H1 (cell line): ENCODE data around the gene BMAL2. TPM values are rescaled to one million over a fixed set of nuclear protein-coding genes. Genes with fewer than 3 reads are reported as not detected.

Experiments used
- CTCF ChIA-PET: fragments of 300-600 bp; sonication (Branson Sonifier 250); formaldehyde crosslinking; loops from one replicate; lab custom pipeline; 2021; ENCODE audit not compliant: partially characterized antibody; lab: Charles Lee
- POLR2A ChIA-PET: fragments of 300-600 bp; sonication (Branson Sonifier 250); formaldehyde crosslinking; loops from one replicate; lab custom pipeline; 2021; ENCODE audit warnings: inconsistent platforms; ENCODE audit not compliant: partially characterized antibody; lab: Charles Lee
- DNase-seq, 2 experiments: peaks; one replicate each; pipeline versions ENCODE4 v3.0.0 to v3.0.0-alpha.2; 2010 to 2022; ENCODE audit warnings: low spot score in 2 of 2, low read depth in 1 of 2, mixed read lengths in 1 of 2
- FAIRE-seq: peaks from 2 replicates; lab custom pipeline; 2011; peaks lifted over from hg19 to GRCh38; lab: Jason Lieb, UNC
- H2AFZ ChIP-seq: 2 replicates; pipeline ENCODE4 v1.8.1; 2012; ENCODE audit warnings: low read length, inconsistent platforms
- H2AK5ac ChIP-seq: 2 replicates; pipeline ENCODE4 v1.6.1; 2013; ENCODE audit warnings: low read depth, low read length
- H2BK120ac ChIP-seq: replicated peaks from 2 replicates; pipeline ENCODE3; 2013; ENCODE audit warnings: low read depth, low read length, inconsistent platforms
- H2BK12ac ChIP-seq: 2 replicates; pipeline ENCODE4 v1.6.1; 2013; ENCODE audit warnings: low read depth, low read length
- H2BK15ac ChIP-seq: 2 replicates; pipeline ENCODE4 v1.6.1; 2013; ENCODE audit warnings: low read length
- H2BK20ac ChIP-seq: 2 replicates; pipeline ENCODE4 v1.6.1; 2013; ENCODE audit warnings: low read length
- H2BK5ac ChIP-seq: 2 replicates; pipeline ENCODE4 v1.6.1; 2013; ENCODE audit warnings: low read depth, low read length
- H3K14ac ChIP-seq: 2 replicates; pipeline ENCODE4 v1.6.1; 2013; ENCODE audit warnings: inconsistent platforms; ENCODE audit not compliant: insufficient read length
- H3K18ac ChIP-seq: 2 replicates; pipeline ENCODE4 v1.6.1; 2013; ENCODE audit warnings: low read length; ENCODE audit errors: extremely low read depth
- H3K23ac ChIP-seq: 2 replicates; pipeline ENCODE4 v1.6.1; 2013; ENCODE audit warnings: inconsistent platforms; ENCODE audit not compliant: insufficient read length
- H3K23me2 ChIP-seq: 2 replicates; pipeline ENCODE4 v1.6.1; 2013; ENCODE audit warnings: low read depth, low read length
- H3K27ac ChIP-seq: 2 replicates; pipeline ENCODE4 v1.6.1; 2011; ENCODE audit warnings: low read depth, low read length, inconsistent platforms
- H3K27me3 ChIP-seq, 4 experiments: replicated peaks in 1 of 4; 1 replicate in 1 of 4; 2 replicates in 3 of 4; pipeline versions ENCODE4 v1.6.1 to v1.8.1; 2011 to 2013; ENCODE audit warnings: low read length in 3 of 4, mild to moderate bottlenecking in 3 of 4, inconsistent platforms in 2 of 4, mixed read lengths in 2 of 4, moderate library complexity in 1 of 4; ENCODE audit not compliant: control insufficient read depth in 3 of 4, insufficient read depth in 3 of 4; ENCODE audit errors: extremely low read depth in 1 of 4
- H3K36me3 ChIP-seq, 4 experiments: 2 replicates each; pipeline versions ENCODE4 v1.6.1 to v1.8.1; 2011 to 2013; ENCODE audit warnings: mild to moderate bottlenecking in 4 of 4, low read length in 3 of 4, moderate library complexity in 2 of 4, control low read depth in 1 of 4, inconsistent platforms in 1 of 4; ENCODE audit not compliant: insufficient read depth in 4 of 4, control insufficient read depth in 2 of 4
- H3K4ac ChIP-seq: replicated peaks from 2 replicates; pipeline ENCODE3; 2013; ENCODE audit warnings: low read length, low read depth, mixed read lengths, inconsistent platforms; ENCODE audit not compliant: insufficient read length
- H3K4me1 ChIP-seq, 4 experiments: replicated peaks in 1 of 4; 1 replicate in 1 of 4; 2 replicates in 3 of 4; pipeline versions ENCODE4 v1.6.1 to v1.8.1; 2011 to 2013; ENCODE audit warnings: low read length in 3 of 4, inconsistent platforms in 2 of 4, mixed read lengths in 1 of 4; ENCODE audit not compliant: insufficient read depth in 4 of 4, control insufficient read depth in 3 of 4
- H3K4me2 ChIP-seq, 2 experiments: 2 replicates each; pipeline versions ENCODE4 v1.6.1 to v1.8.1; 2011 to 2013; ENCODE audit warnings: low read depth in 2 of 2, low read length in 2 of 2, control low read depth in 1 of 2, inconsistent platforms in 1 of 2, mild to moderate bottlenecking in 1 of 2; ENCODE audit not compliant: insufficient read depth in 1 of 2
- H3K4me3 ChIP-seq, 4 experiments: fragments of 200-600, 300-600 bp in 1 of 4; sonication (generic), shearing (Covaris generic), sonication (Bioruptor Twin) in 1 of 4; 2 replicates each; pipeline versions ENCODE4 v1.5.1 to v1.8.1; 2011 to 2016; ENCODE audit warnings: low read length in 4 of 4, low read depth in 3 of 4, control low read depth in 2 of 4, inconsistent platforms in 2 of 4, mild to moderate bottlenecking in 2 of 4, mixed read lengths in 1 of 4, moderate library complexity in 1 of 4; ENCODE audit not compliant: insufficient read depth in 2 of 4; ENCODE audit errors: extremely low read depth in 1 of 4
- H3K56ac ChIP-seq: replicated peaks from 2 replicates; pipeline ENCODE3; 2013; ENCODE audit warnings: low read depth, mild to moderate bottlenecking, mixed read lengths, low read length, inconsistent platforms; ENCODE audit not compliant: insufficient read length
- H3K79me1 ChIP-seq: 2 replicates; pipeline ENCODE4 v1.6.1; 2013; ENCODE audit warnings: low read depth, low read length, control low read depth
- H3K79me2 ChIP-seq, 2 experiments: 2 replicates each; pipeline versions ENCODE4 v1.6.1 to v1.8.1; 2012 to 2013; ENCODE audit warnings: low read length in 2 of 2, mild to moderate bottlenecking in 2 of 2, inconsistent platforms in 1 of 2; ENCODE audit not compliant: insufficient read depth in 2 of 2, control insufficient read depth in 1 of 2
- H3K9ac ChIP-seq, 4 experiments: replicated peaks in 1 of 4; 1 replicate in 1 of 4; 2 replicates in 3 of 4; pipeline versions ENCODE4 v1.6.1 to v1.8.1; 2011 to 2013; ENCODE audit warnings: low read depth in 3 of 4, low read length in 3 of 4, control low read depth in 2 of 4, mild to moderate bottlenecking in 2 of 4, moderate library complexity in 2 of 4, inconsistent platforms in 1 of 4; ENCODE audit errors: extremely low read depth in 1 of 4
- H3K9me3 ChIP-seq, 2 experiments: 2 replicates each; pipeline versions ENCODE4 v1.6.1 to v1.8.1; 2012 to 2013; ENCODE audit warnings: mild to moderate bottlenecking in 2 of 2, moderate library complexity in 2 of 2, control low read depth in 1 of 2, inconsistent platforms in 1 of 2, low read depth in 1 of 2, low read length in 1 of 2, mixed read lengths in 1 of 2; ENCODE audit not compliant: insufficient read depth in 2 of 2
- H4K20me1 ChIP-seq, 2 experiments: replicated peaks in 1 of 2; 2 replicates each; pipeline versions ENCODE3 to v1.8.1; 2011 to 2013; ENCODE audit warnings: inconsistent platforms in 2 of 2, low read length in 2 of 2, mild to moderate bottlenecking in 1 of 2; ENCODE audit not compliant: insufficient read depth in 2 of 2, control insufficient read depth in 1 of 2
- H4K5ac ChIP-seq: 2 replicates; pipeline ENCODE4 v1.6.1; 2013; ENCODE audit warnings: low read length, low read depth, mixed read lengths, inconsistent platforms; ENCODE audit not compliant: insufficient read length
- H4K8ac ChIP-seq: 2 replicates; pipeline ENCODE4 v1.8.0; 2013; ENCODE audit warnings: mild to moderate bottlenecking, moderate library complexity, low read length, inconsistent platforms; ENCODE audit not compliant: insufficient read depth; ENCODE audit errors: extremely low read depth
- H4K91ac ChIP-seq: replicated peaks from 2 replicates; pipeline ENCODE3; 2013; ENCODE audit warnings: low read length, mixed read lengths, inconsistent platforms; ENCODE audit not compliant: insufficient read length
- ASH2L ChIP-seq: fragments of 200-600, 300-600 bp; sonication (generic); IDR thresholded peaks from one replicate; pipeline ENCODE4 v1.7.1; 2017; ENCODE audit warnings: low read length
- BCL11A ChIP-seq, 2 experiments: IDR thresholded peaks; one replicate each; pipeline ENCODE4 v1.6.1; 2011; ENCODE audit warnings: low read depth in 2 of 2, low read length in 2 of 2, mild to moderate bottlenecking in 2 of 2
- CHD1 ChIP-seq: IDR thresholded peaks from 2 replicates; pipeline ENCODE4 v1.6.1; 2012; ENCODE audit warnings: low read depth, low read length, improper control_type of control experiment
- CTCF ChIP-seq, 3 experiments: IDR thresholded peaks; 1 replicate in 2 of 3; 2 replicates in 1 of 3; pipeline versions ENCODE4 v1.5.1 to v1.6.1; 2011; ENCODE audit warnings: low read length in 3 of 3, mild to moderate bottlenecking in 3 of 3, inconsistent platforms in 2 of 3, low read depth in 1 of 3, moderate library complexity in 1 of 3; ENCODE audit not compliant: insufficient read depth in 1 of 3; ENCODE audit errors: control extremely low read depth in 1 of 3
- EP300 ChIP-seq, 2 experiments: IDR thresholded peaks; 1 replicate in 1 of 2; 2 replicates in 1 of 2; pipeline ENCODE4 v1.6.1; 2011 to 2012; ENCODE audit warnings: low read depth in 2 of 2, low read length in 2 of 2, mild to moderate bottlenecking in 2 of 2, borderline replicate concordance in 1 of 2, inconsistent platforms in 1 of 2, moderate library complexity in 1 of 2
- JUND ChIP-seq: IDR thresholded peaks from 2 replicates; pipeline ENCODE4 v1.6.1; 2011; ENCODE audit warnings: mild to moderate bottlenecking, improper control_type of control experiment, low read length
- POU5F1 ChIP-seq: IDR thresholded peaks from 2 replicates; pipeline ENCODE4 v1.6.1; 2011; ENCODE audit warnings: low read depth, mild to moderate bottlenecking, low read length, moderate library complexity
- WGBS, 2 experiments: shearing (Covaris generic) in 1 of 2; methylation state at CpG; one replicate each; pipeline versions ENCODE4 v1.1.6 to v1.1.7; 2013 to 2015; ENCODE audit warnings: low lambda C conversion rate in 2 of 2, mixed read lengths in 2 of 2, inconsistent platforms in 1 of 2, low coverage in 1 of 2, missing lambda C conversion rate in 1 of 2; ENCODE audit not compliant: insufficient replicate concordance in 2 of 2, insufficient coverage in 1 of 2, insufficient read length in 1 of 2; ENCODE audit errors: extremely low coverage in 1 of 2, missing lambda C conversion rate in 1 of 2; 5-methylcytosine and 5-hydroxymethylcytosine counted together
- polyA plus RNA-seq, 7 experiments: library from polyadenylated mRNA; depleted of rRNA in 3 of 7; stranded (reverse) in 5 of 7; unstranded in 2 of 7; fragments of >200 nt in 5 of 7; fragments of 200-250 nt in 2 of 7; gene quantifications; 1 replicate in 5 of 7; 2 replicates in 1 of 7; 4 replicates in 1 of 7; pipeline versions ENCODE4 v1.2.1 to v1.2.3, GENCODE V29; 2011 to 2013; ENCODE audit warnings: missing spikeins in 2 of 7, mixed read lengths in 2 of 7
- total RNA-seq: library from RNA; stranded (reverse); fragmentation: NEBNext Ultra II Directional; extraction: Animal tissue kit (Norgen Biotek cat#: 25700); gene quantifications from 2 replicates; pipeline ENCODE4 v1.2.1, GENCODE V29; 2021

Gene BMAL2
- total and polyA plus RNA-seq, 2 of the 8 experiments (the other 6 are each of a cell fraction or from before 2014, with no cell fraction given), result 3.2 to 20.6 TPM

- ChIA-PET CTCF (interaction anchor here (0.9 to 1.4 kb wide), 5 partner anchors 8 to 69 kb away, joined by 3 to 5 read pairs (median 3); no protein-coding TSS in a partner anchor), POLR2A (interaction anchor here (1.4 kb wide), 1 partner anchor 23 kb away, joined by 3 read pairs; no protein-coding TSS in a partner anchor)
- H4K8ac ChIP-seq, result no peak overlapping the region
- no peaks in the 10 kb centered on the region for H4K20me1 ChIP-seq
- no peak overlapping the region for H2BK20ac ChIP-seq
- H4K91ac ChIP-seq, result no peak overlapping the region
- FAIRE-seq (no peak), DNase-seq (no peak)
- H3K36me3 ChIP-seq, result no peaks in the 10 kb centered on the region
- no peak overlapping the region for H3K27ac ChIP-seq
- H3K4me3 ChIP-seq, result no peak overlapping the region
- no peak overlapping the region for H3K23ac ChIP-seq
- H2BK12ac ChIP-seq, result no peak overlapping the region
- H3K79me1 ChIP-seq, result no peaks in the 10 kb centered on the region
- H2AFZ ChIP-seq, result no peak overlapping the region
- H2AK5ac ChIP-seq, result no peak overlapping the region
- H3K56ac ChIP-seq, result no peak overlapping the region
- no peak overlapping the region for H4K5ac ChIP-seq
- H3K9ac ChIP-seq, result no peak overlapping the region
- no peaks in the 10 kb centered on the region for H3K9me3 ChIP-seq
- H2BK5ac ChIP-seq, result no peak overlapping the region
- H2BK120ac ChIP-seq, result no peak overlapping the region
- H3K14ac ChIP-seq, result no peak overlapping the region
- 98% methylated on average over 2 of the region's 2 CpGs; no CpG with 5 or more reads in 1 of the 2 experiments for WGBS, 2 experiments
- 0 out of 7 replicates have a peak, but pooled peaks cover 0 to 2% (median 0%) of the 10 kb centered on the region in 4 experiments for H3K4me1 ChIP-seq
- H3K4ac ChIP-seq, result no peak overlapping the region
- H3K18ac ChIP-seq, result no peak overlapping the region
- H3K79me2 ChIP-seq, result 0 out of 4 replicates have a peak, but pooled peaks cover 0 to 5% of the 10 kb centered on the region in 2 experiments
- no peaks in the 10 kb centered on the region for H3K23me2 ChIP-seq
- no peak overlapping the region for H3K4me2 ChIP-seq
- no peaks in the 10 kb centered on the region for H3K27me3 ChIP-seq
- H2BK15ac ChIP-seq, result no peak overlapping the region
- TF ChIP-seq CTCF (IDR thresholded peaks at IDR 0.05; ENCODE audit: control extremely low read depth in 1 of 3, insufficient read depth in 1 of 3, low read depth in 1 of 3, low read length in 3 of 3), result no peak
- no peak for TF ChIP-seq JUND
- TF ChIP-seq BCL11A (IDR thresholded peaks at IDR 0.05; ENCODE audit: low read depth in 2 of 2, low read length in 2 of 2), result no peak
- no peak for TF ChIP-seq POU5F1
- TF ChIP-seq EP300 (IDR thresholded peaks at IDR 0.05; ENCODE audit: borderline replicate concordance in 1 of 2, low read depth in 2 of 2, low read length in 2 of 2), result no peak
- TF ChIP-seq ASH2L, result no peak
- no peak for TF ChIP-seq CHD1
Measured at GRCh38 chr12:27355486-27355885, 22.9 kb downstream of the BMAL2 start.
